AG09309 (cell line): Measurements from ENCODE around the gene PHF14.

Experiments used
- DNase-seq: peaks from one replicate; pipeline ENCODE4 v3.0.0-alpha.2; 2010; ENCODE audit warnings: low read depth
- H3K4me3 ChIP-seq: 2 replicates; pipeline ENCODE4 v1.5.1; 2011; ENCODE audit warnings: mild to moderate bottlenecking, low read depth, low read length, moderate library complexity; ENCODE audit not compliant: control insufficient read depth
- TF ChIP-seq, protein P1 (sequence below): IDR thresholded peaks from 2 replicates; pipeline ENCODE4 v1.5.1; 2011; ENCODE audit warnings: mild to moderate bottlenecking, low read depth, low read length, inconsistent platforms; ENCODE audit not compliant: insufficient read depth, control insufficient read depth; ENCODE audit errors: missing control alignments

PHF14 gene

DNA sequence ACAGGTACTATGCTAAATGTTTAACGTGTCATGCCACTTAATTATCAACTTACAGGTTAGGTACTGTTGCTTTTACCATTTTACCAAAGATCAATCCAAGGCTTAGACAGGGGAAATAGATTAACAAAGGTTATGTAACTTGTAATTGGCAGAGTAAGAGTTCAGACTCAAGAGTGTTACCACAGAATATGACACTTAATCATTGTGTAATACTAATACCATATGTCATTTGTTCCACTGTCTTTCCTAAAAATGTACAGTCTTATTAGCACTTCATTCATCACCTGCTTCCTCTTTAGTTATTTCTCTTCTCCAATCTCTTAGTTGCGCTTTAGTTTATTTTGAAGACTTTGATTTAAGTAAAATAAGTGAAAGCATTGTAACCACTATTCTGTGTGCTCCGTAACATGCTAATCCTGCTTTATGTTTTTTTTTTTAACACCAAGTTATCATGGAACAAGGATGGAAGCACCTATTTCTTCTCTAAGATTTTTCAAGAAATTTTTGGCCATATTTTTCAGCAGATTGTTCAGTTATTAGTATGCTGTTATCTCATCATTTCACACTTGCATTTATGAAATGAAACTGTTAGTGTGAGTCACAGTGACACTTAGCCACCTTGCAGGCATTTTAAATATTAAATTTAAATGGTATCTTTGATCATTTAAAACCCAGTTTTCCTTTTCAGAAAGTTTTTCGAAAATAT is 197.3 kb downstream of the PHF14 start:
- TF ChIP-seq, protein P1, sequence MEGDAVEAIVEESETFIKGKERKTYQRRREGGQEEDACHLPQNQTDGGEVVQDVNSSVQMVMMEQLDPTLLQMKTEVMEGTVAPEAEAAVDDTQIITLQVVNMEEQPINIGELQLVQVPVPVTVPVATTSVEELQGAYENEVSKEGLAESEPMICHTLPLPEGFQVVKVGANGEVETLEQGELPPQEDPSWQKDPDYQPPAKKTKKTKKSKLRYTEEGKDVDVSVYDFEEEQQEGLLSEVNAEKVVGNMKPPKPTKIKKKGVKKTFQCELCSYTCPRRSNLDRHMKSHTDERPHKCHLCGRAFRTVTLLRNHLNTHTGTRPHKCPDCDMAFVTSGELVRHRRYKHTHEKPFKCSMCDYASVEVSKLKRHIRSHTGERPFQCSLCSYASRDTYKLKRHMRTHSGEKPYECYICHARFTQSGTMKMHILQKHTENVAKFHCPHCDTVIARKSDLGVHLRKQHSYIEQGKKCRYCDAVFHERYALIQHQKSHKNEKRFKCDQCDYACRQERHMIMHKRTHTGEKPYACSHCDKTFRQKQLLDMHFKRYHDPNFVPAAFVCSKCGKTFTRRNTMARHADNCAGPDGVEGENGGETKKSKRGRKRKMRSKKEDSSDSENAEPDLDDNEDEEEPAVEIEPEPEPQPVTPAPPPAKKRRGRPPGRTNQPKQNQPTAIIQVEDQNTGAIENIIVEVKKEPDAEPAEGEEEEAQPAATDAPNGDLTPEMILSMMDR: no peak
- H3K4me3 ChIP-seq: no peak overlapping the region
- no peak for DNase-seq

DNA sequence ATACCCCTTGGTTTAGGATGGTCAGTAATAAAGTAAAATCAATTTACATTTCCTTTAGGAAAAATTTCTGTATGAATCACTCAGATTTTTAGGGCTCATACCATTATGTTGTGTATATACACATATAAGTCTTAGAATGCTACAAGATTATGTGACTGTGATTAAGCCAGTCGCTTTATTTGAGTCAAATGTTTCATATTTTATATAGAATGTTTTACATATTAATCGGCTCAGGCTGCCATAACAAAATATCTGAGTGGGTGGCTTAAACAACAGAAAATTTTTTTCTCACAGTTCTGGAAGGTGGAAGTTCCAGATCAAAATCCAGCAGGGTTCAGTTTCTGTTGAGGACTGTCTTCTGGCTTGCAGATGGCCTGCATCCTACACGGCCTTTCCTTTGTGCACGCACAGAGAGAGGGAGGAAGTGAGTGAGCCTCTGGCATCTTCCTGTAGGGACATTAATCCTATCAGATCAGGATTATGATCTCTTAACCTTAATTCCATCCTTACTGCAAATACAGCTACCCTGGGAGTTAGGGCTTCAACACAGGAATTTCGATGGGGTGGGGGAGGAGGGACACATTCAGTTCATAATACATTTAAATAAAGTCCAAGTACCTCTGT is 198.0 kb downstream of the PHF14 start:
- H3K4me3 ChIP-seq: no peak overlapping the region
- TF ChIP-seq, protein P1: no peak
- DNase-seq: no peak

DNA sequence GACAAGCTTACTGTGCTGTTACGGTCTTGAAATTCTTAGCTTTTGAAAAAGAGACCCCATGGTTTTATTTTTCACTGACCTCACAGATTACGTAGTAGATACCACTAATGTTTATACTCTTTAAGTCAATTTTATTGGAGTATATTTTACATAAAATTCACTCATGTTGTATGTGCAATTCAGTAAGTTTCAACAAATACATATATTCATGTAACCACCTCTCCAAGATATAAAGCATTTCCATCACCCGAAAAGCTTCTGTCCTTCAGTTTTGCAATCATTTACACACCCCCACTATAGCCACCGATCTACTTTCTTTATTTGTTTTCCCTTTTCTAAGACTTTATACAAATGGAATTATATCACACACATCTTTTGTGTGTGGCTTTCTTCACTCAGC is 199.2 kb downstream of the PHF14 start:
- no peak overlapping the region for H3K4me3 ChIP-seq
- TF ChIP-seq, protein P1: no peak
- no peak for DNase-seq

GRCh38 chr7:11175371-11175770 is 201.7 kb downstream of the PHF14 start:
- no peak for DNase-seq
- H3K4me3 ChIP-seq: no peak overlapping the region
- TF ChIP-seq, protein P1: no peak

- TF ChIP-seq, protein P1: no peak
- H3K4me3 ChIP-seq: no peak overlapping the region
- DNase-seq: no peak
These were observed 202.2 kb downstream of the PHF14 start for GRCh38 chr7:11175887-11176286.

DNA sequence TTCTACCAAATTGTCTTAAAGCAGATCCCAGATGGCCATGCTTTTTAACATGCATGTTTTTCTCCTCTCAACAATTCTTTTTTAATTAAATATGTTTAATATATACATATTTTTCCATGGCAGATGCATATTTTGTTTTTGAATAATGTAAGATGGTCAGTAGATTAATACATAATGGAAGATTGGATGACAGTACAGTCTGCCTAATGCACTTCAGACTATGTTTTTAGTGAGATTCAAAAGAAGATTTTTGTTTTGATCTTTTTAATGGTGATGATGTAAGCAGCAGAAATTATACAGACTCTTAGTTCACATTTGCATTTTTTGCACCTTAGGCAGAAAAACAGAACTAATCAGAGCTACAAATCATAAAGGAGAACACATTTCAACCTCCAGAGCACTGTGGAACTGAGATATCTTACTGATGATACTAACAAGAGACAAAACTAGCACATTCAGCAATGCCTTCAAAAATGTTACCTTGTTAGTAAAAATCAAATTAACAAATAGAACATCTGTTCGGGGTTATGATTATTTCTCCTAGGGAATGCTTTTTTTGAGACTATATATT is 203.4 kb downstream of the PHF14 start:
- no peak overlapping the region for H3K4me3 ChIP-seq
- TF ChIP-seq, protein P1: no peak
- DNase-seq: no peak
